HCT116 (cell line): ENCODE data around the gene STON1. TPM values are rescaled to one million over a fixed set of nuclear protein-coding genes. Genes with fewer than 3 reads are reported as not detected.

Experiments
- ATAC-seq: fragments of 200-7000 bp; cut with Tn5 transposase; 2 replicates; pipeline ENCODE4 v1.9.1; 2020; ENCODE audit warnings: mild to moderate bottlenecking, moderate library complexity
- BruUV-seq: library from RNA; stranded (reverse); fragments of 400-500 nt; replicated peaks from 2 replicates; lab custom pipeline; 2021; lab: Mats Ljungman, UMichigan
- CTCF ChIA-PET: fragments of 300-600 bp; sonication (Branson Sonifier 250); formaldehyde crosslinking; loops from one replicate; lab custom pipeline; 2021; ENCODE audit warnings: antibody characterized with exemption; lab: Charles Lee
- POLR2A ChIA-PET: fragments of 300-600, 350-600 bp; sonication (Branson Sonifier 250); formaldehyde crosslinking; loops from one replicate; lab custom pipeline; 2021; ENCODE audit warnings: antibody characterized with exemption; lab: Charles Lee
- RAD21 ChIA-PET, 2 experiments: fragments of 300-600 bp; sonication (Branson Sonifier 250); formaldehyde crosslinking; loops; one replicate each; lab custom pipeline; 2023; ENCODE audit warnings: low total read pairs in 2 of 2; ENCODE audit not compliant: uncharacterized antibody in 2 of 2, unreplicated experiment in 2 of 2, low non-redundant PET in 1 of 2; lab: Charles Lee
- DNase-seq: peaks from one replicate; pipeline ENCODE4 v3.0.0-alpha.2; 2010; ENCODE audit warnings: low read depth, low spot score
- H2AFZ ChIP-seq: fragments of 200-600 bp; shearing (Covaris generic), sonication (generic); 2 replicates; pipeline ENCODE4 v1.6.1; 2017; ENCODE audit warnings: low read depth, mixed run types, mixed read lengths, antibody characterized with exemption, low read length; ENCODE audit not compliant: poor library complexity, severe bottlenecking
- H3K27ac ChIP-seq: 2 replicates; pipeline ENCODE4 v1.5.1; 2012; ENCODE audit warnings: low read depth, low read length
- H3K27me3 ChIP-seq: fragments of 200-600 bp; sonication (generic); 2 replicates; pipeline ENCODE4 v1.6.1; 2016; ENCODE audit warnings: mixed run types, low read length, mixed read lengths; ENCODE audit not compliant: insufficient read depth
- H3K36me3 ChIP-seq, 2 experiments: fragments of 200-500 bp in 1 of 2; fragments of 200-600 bp in 1 of 2; sonication (Bioruptor generic) in 1 of 2; sonication (generic) in 1 of 2; 2 replicates each; pipeline versions ENCODE4 v1.5.1 to v1.6.1; 2014 to 2016; ENCODE audit warnings: low read length in 2 of 2, inconsistent platforms in 1 of 2, mixed read lengths in 1 of 2, mixed run types in 1 of 2; ENCODE audit not compliant: insufficient read depth in 2 of 2, control insufficient read depth in 1 of 2
- H3K4me1 ChIP-seq, 2 experiments: fragments of 200-600 bp in 1 of 2; sonication (generic) in 1 of 2; 2 replicates each; pipeline versions ENCODE4 v1.5.1 to v1.6.1; 2012 to 2017; ENCODE audit warnings: low read length in 2 of 2, inconsistent platforms in 1 of 2, mild to moderate bottlenecking in 1 of 2, mixed read lengths in 1 of 2, mixed run types in 1 of 2, moderate library complexity in 1 of 2; ENCODE audit not compliant: insufficient read depth in 2 of 2, control insufficient read depth in 1 of 2
- H3K4me2 ChIP-seq: fragments of 200-600 bp; sonication (generic); 2 replicates; pipeline ENCODE4 v1.6.1; 2017; ENCODE audit warnings: mixed run types, low read length, mixed read lengths
- H3K4me3 ChIP-seq, 2 experiments: fragments of 200-600 bp in 1 of 2; sonication (generic) in 1 of 2; replicated peaks in 1 of 2; 2 replicates each; pipeline ENCODE4 v1.5.1; 2011 to 2016; ENCODE audit warnings: low read length in 2 of 2, control low read depth in 1 of 2, low read depth in 1 of 2, mild to moderate bottlenecking in 1 of 2, mixed read lengths in 1 of 2, mixed run types in 1 of 2
- H3K79me2 ChIP-seq: fragments of 200-600 bp; sonication (generic); 2 replicates; pipeline ENCODE4 v1.6.1; 2017; ENCODE audit warnings: mild to moderate bottlenecking, mixed run types, low read length, moderate library complexity, mixed read lengths; ENCODE audit not compliant: insufficient read depth
- H3K9ac ChIP-seq: fragments of 200-600 bp; sonication (generic); 2 replicates; pipeline ENCODE4 v1.6.1; 2016; ENCODE audit warnings: low read length, mixed read lengths
- H3K9me2 ChIP-seq: fragments of 200-600 bp; sonication (generic), shearing (Covaris generic); 2 replicates; pipeline ENCODE4 v1.6.1; 2017; ENCODE audit warnings: mixed run types, mild to moderate bottlenecking, moderate library complexity; ENCODE audit not compliant: insufficient read depth
- H3K9me3 ChIP-seq, 2 experiments: fragments of 200-500 bp in 1 of 2; fragments of 200-600 bp in 1 of 2; sonication (Bioruptor generic) in 1 of 2; sonication (generic) in 1 of 2; 2 replicates each; pipeline ENCODE4 v1.6.1; 2014 to 2017; ENCODE audit warnings: low read length in 2 of 2, mixed read lengths in 2 of 2, inconsistent platforms in 1 of 2, low read depth in 1 of 2, mild to moderate bottlenecking in 1 of 2, mixed run types in 1 of 2, moderate library complexity in 1 of 2; ENCODE audit not compliant: control insufficient read depth in 1 of 2, insufficient read depth in 1 of 2
- H4K20me1 ChIP-seq: fragments of 200-600 bp; sonication (generic), shearing (Covaris generic); 2 replicates; pipeline ENCODE4 v1.6.1; 2017; ENCODE audit warnings: mixed run types, mild to moderate bottlenecking, moderate library complexity; ENCODE audit not compliant: insufficient read depth
- EGR1 ChIP-seq: IDR thresholded peaks from 2 replicates; pipeline ENCODE4 v1.6.1; 2012; ENCODE audit warnings: low read depth
- ELF1 ChIP-seq: IDR thresholded peaks from 2 replicates; pipeline ENCODE4 v1.6.1; 2012; ENCODE audit warnings: low read depth, borderline replicate concordance
- EZH2 ChIP-seq: fragments of 200-600 bp; sonication (generic); IDR thresholded peaks from 2 replicates; pipeline ENCODE4 v1.6.1; 2017; ENCODE audit warnings: antibody characterized with exemption, mixed run types
- FOSL1 ChIP-seq: IDR thresholded peaks from 2 replicates; pipeline ENCODE4 v1.6.1; 2012; ENCODE audit warnings: low read depth
- JUND ChIP-seq: IDR thresholded peaks from 2 replicates; pipeline ENCODE4 v1.6.1; 2012
- POLR2A ChIP-seq: IDR thresholded peaks from 2 replicates; pipeline ENCODE4 v1.7.0; 2011; ENCODE audit warnings: borderline replicate concordance; ENCODE audit not compliant: insufficient read depth, insufficient read length; ENCODE audit errors: extremely low read depth
- POLR2AphosphoS5 ChIP-seq: IDR thresholded peaks from 2 replicates; pipeline ENCODE4 v1.6.1; 2011; ENCODE audit warnings: mild to moderate bottlenecking, low read depth, low read length, moderate library complexity
- RAD21 ChIP-seq: IDR thresholded peaks from 2 replicates; pipeline ENCODE4 v1.6.1; 2012; ENCODE audit warnings: low read depth, mild to moderate bottlenecking
- SRF ChIP-seq: IDR thresholded peaks from 2 replicates; pipeline ENCODE4 v1.6.1; 2012; ENCODE audit warnings: low read depth
- ZNF274 ChIP-seq: fragments of 200-500 bp; sonication (Bioruptor generic); IDR thresholded peaks from 2 replicates; pipeline ENCODE4 v1.6.1; 2014; ENCODE audit warnings: mild to moderate bottlenecking, low read depth, low read length, inconsistent platforms
- intact Hi-C: fragments of 100-400 bp; cut with micrococcal nuclease; formaldehyde crosslinking; loops from 2 replicates; pipeline ENCODE4 v1.10.0; 2022
- total RNA-seq: library from RNA; stranded (reverse); gene quantifications from one replicate; pipeline ENCODE4 v1.2.1, GENCODE V29; 2021; ENCODE audit not compliant: unreplicated experiment
- TF ChIP-seq, protein P1 (sequence below): IDR thresholded peaks from 2 replicates; pipeline ENCODE4 v1.6.1; 2012
- TF ChIP-seq, protein P2 (sequence below): IDR thresholded peaks from 2 replicates; pipeline ENCODE4 v1.6.1; 2012
- TF ChIP-seq, protein P3 (sequence below): IDR thresholded peaks from 2 replicates; pipeline ENCODE4 v1.6.1; 2011; ENCODE audit warnings: mild to moderate bottlenecking, low read length, moderate library complexity; ENCODE audit not compliant: insufficient replicate concordance; ENCODE audit errors: extremely low read depth

STON1 gene
- total RNA-seq, 1 experiment from 2014 or later: 1.4 TPM

DNA sequence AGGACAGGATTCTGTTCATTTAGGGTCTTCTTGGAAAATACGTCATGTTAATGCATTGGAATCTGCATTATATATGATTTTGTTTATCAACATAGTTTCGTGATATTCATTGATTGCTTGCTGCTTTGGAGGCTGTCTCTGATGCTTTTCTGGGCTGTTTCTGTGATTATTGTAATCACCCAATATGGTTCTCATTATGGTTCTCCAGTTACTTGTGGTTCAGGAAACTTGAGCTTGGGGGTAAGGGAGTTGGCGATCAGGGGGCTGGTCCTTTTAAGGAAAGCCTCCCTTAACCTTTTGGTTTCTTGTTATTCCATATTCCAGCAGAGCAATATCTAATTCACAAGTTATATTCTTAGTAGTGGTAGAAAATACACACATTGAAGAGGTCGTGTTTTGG, 17.4 kb upstream of the STON1 start:
- CTCF ChIA-PET: no interaction called here

More for the DNA sequence above, 17.4 kb upstream of the STON1 start:
- no peaks in the 10 kb centered on the region for H3K9me2 ChIP-seq
- intact Hi-C loops: no loop called here
- H3K4me3 ChIP-seq: no peak overlapping the region
- no peak overlapping the region for H3K4me2 ChIP-seq
- no peaks in the 10 kb centered on the region for H3K4me1 ChIP-seq
- TF ChIP-seq EZH2: no peak
- no peak for TF ChIP-seq EGR1
- no peak for TF ChIP-seq SRF
- TF ChIP-seq, protein P1, sequence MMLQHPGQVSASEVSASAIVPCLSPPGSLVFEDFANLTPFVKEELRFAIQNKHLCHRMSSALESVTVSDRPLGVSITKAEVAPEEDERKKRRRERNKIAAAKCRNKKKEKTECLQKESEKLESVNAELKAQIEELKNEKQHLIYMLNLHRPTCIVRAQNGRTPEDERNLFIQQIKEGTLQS: no peak
- TF ChIP-seq ZNF274: no peak
- TF ChIP-seq FOSL1: no peak
- TF ChIP-seq RAD21: no peak
- TF ChIP-seq JUND: no peak
- no peak for TF ChIP-seq POLR2A
- TF ChIP-seq, protein P2, sequence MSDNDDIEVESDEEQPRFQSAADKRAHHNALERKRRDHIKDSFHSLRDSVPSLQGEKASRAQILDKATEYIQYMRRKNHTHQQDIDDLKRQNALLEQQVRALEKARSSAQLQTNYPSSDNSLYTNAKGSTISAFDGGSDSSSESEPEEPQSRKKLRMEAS: no peak
- TF ChIP-seq, protein P3, sequence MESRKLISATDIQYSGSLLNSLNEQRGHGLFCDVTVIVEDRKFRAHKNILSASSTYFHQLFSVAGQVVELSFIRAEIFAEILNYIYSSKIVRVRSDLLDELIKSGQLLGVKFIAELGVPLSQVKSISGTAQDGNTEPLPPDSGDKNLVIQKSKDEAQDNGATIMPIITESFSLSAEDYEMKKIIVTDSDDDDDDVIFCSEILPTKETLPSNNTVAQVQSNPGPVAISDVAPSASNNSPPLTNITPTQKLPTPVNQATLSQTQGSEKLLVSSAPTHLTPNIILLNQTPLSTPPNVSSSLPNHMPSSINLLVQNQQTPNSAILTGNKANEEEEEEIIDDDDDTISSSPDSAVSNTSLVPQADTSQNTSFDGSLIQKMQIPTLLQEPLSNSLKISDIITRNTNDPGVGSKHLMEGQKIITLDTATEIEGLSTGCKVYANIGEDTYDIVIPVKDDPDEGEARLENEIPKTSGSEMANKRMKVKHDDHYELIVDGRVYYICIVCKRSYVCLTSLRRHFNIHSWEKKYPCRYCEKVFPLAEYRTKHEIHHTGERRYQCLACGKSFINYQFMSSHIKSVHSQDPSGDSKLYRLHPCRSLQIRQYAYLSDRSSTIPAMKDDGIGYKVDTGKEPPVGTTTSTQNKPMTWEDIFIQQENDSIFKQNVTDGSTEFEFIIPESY: no peak
- TF ChIP-seq ELF1: no peak
- TF ChIP-seq POLR2AphosphoS5: no peak
- TF ChIP-seq, all 23 proteins: peak for 0
- no TSS peak for BruUV-seq
- Histone ChIP-seq H4K20me1 (no peaks in the 10 kb centered on the region), H3K9me3 (no peaks in the 10 kb centered on the region), H3K27me3 (no peaks in the 10 kb centered on the region), H3K79me2 (no peaks in the 10 kb centered on the region), H3K36me3 (peaks cover 6 to 12% of the 10 kb centered on the region in 2 experiments; a peak in 2 of 4 replicates), H3K27ac (no peak overlapping the region), H2AFZ (no peak overlapping the region), H3K9ac (no peak overlapping the region)
- DNase-seq (no peak), ATAC-seq (no peak)
- ChIA-PET POLR2A (no interaction called here), RAD21 (no interaction called here)
